Measurements from ENCODE around the gene TRIO. TPM values are rescaled to one million over a fixed set of nuclear protein-coding genes. Genes with fewer than 3 reads are reported as not detected.
A peak's percentile ranks its signal among the peaks of the same experiment; 100 is the strongest.

The TRIO gene
- total and polyA plus RNA-seq, 11 donors, result 35.2 to 99.1 (median 58.4) TPM

DNA sequence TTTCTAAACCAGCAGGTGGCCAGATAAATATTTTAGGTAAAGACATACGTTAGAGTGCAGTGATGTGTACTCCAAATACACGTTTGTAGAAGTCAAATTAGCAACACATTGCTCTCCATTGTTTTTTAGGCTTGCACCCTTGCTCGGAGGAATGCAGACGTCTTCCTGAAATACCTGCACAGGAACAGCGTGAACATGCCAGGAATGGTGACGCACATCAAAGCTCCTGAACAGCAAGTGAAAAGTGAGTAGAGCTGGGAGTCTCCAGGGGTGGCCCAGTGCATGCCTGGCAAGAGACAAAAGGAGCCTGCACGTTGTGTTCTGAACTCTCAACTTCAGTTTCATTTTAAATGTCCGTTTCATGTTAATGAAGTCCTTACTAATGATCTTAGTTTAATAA is 231.0 kb downstream of the TRIO start:
- no peak for DNase-seq
- no peaks in the 10 kb centered on the region for H3K9me3 ChIP-seq
- H3K36me3 ChIP-seq, result peaks cover 2 to 100% (median 97%) of the 10 kb centered on the region in 9 donors
- no peaks in the 10 kb centered on the region for H3K27me3 ChIP-seq
- no peak for TF ChIP-seq POLR2A (IDR thresholded peaks at IDR 0.05)
- TF ChIP-seq CTCF (IDR thresholded peaks at IDR 0.05), result no peak
- no peak overlapping the region for H3K27ac ChIP-seq
- WGBS, 4 donors, result 80 to 86% (median 85%) methylated on average over 8 of the region's 8 CpGs
- ATAC-seq, result no peak
- peaks cover 0 to 4% (median 0%) of the 10 kb centered on the region in 12 donors for H3K4me1 ChIP-seq
- intact Hi-C loops (cut with DNase I), result no loop called here
- no peak overlapping the region for H3K4me3 ChIP-seq

- WGBS, 4 donors, result 85 to 92% (median 87%) methylated on average over 3 of the region's 3 CpGs
- H3K4me1 ChIP-seq, result peaks cover 0 to 9% (median 0%) of the 10 kb centered on the region in 12 donors
- intact Hi-C loops (cut with DNase I), result no loop called here
- H3K9me3 ChIP-seq, result no peaks in the 10 kb centered on the region
- ATAC-seq, result no peak
- no peak overlapping the region for H3K27ac ChIP-seq
- no peak for TF ChIP-seq POLR2A (IDR thresholded peaks at IDR 0.05)
- no peak for TF ChIP-seq CTCF (IDR thresholded peaks at IDR 0.05)
- peaks cover 0 to 100% (median 97%) of the 10 kb centered on the region in 9 donors for H3K36me3 ChIP-seq
- no peak for DNase-seq
- no peaks in the 10 kb centered on the region for H3K27me3 ChIP-seq
- no peak overlapping the region for H3K4me3 ChIP-seq
Observed at GRCh38 chr5:14376789-14377188, 233.6 kb downstream of the TRIO start.

DNA sequence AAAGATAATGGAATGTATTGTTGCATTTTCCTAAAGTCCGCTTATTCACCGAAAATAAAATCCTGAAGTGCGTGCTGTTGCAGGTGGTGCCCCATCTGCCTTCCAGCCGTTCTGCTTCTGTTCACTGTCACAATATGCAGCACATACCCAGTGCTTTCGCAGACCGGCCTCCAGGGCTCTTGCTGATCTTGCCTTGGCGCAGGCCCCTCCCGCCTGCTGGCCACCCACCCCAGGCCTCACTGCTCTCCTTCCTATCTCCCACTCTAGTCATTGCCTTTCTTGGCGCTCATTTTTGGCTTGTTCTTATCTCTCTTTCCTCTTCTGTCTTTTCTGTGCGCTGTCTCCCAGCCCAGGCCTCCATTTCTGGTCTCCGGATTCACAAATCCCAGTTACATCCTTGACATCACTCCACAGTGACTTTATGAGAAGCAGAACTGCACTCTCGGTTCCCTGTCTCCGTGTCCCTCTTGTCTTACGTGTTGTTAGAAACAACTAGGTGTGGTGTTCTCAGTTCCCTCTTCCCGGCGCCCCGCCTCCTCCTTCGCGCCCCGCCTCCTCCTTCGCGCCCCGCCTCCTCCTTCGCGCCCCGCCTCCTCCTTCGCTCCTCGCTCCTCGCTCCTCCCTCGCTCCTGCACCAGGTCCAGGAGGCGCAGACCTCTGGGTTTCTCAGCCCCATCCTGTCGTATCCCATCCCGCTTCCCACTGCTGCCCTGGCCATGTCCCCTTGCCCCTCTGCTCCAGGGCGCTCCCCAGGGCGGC is 236.8 kb downstream of the TRIO start:
- TF ChIP-seq POLR2A (IDR thresholded peaks at IDR 0.05) (no peak), CTCF (IDR thresholded peaks at IDR 0.05) (no peak)
- Histone ChIP-seq H3K27ac (no peak overlapping the region), H3K4me3 (no peak overlapping the region), H3K27me3 (no peaks in the 10 kb centered on the region), H3K4me1 (peaks cover 0 to 5% (median 0%) of the 10 kb centered on the region in 12 donors), H3K36me3 (peaks cover 0 to 100% (median 94%) of the 10 kb centered on the region in 9 donors), H3K9me3 (no peaks in the 10 kb centered on the region)
- ATAC-seq (peak in 2 of 4 donors; percentile 18 to 36), DNase-seq (no peak)
- intact Hi-C loops (cut with DNase I), result no loop called here
- 82 to 89% (median 86%) methylated on average over 34 to 35 of the region's 35 CpGs for WGBS, 4 donors

DNA sequence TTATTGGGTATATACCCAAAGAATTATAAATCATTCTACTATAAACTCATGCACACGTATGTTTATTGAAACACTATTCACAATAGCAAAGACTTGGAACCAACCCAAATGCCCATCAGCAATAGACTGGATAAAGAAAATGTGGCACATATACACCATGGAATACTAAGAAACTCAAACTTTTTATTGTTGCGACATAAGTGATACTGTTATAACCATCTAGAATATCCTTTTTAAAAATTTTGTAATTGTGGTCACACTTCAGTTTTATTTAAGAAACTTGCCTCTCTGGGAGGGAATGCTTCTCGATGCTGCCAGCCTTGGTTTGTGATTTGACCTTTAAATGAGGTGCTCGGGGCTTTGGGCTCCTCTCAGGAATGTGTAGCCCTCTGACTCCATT is 237.6 kb downstream of the TRIO start:
- Histone ChIP-seq H3K4me1 (peaks cover 0 to 5% (median 0%) of the 10 kb centered on the region in 12 donors), H3K36me3 (peaks cover 0 to 100% (median 96%) of the 10 kb centered on the region in 9 donors), H3K4me3 (no peak overlapping the region), H3K27ac (no peak overlapping the region), H3K9me3 (no peaks in the 10 kb centered on the region), H3K27me3 (no peaks in the 10 kb centered on the region)
- TF ChIP-seq POLR2A (IDR thresholded peaks at IDR 0.05), result no peak
- no peak for TF ChIP-seq CTCF (IDR thresholded peaks at IDR 0.05)
- WGBS, 4 donors, result 66 to 89% (median 83%) methylated on average over 4 of the region's 4 CpGs
- DNase-seq (no peak), ATAC-seq (no peak)
- intact Hi-C loops (cut with DNase I), result no loop called here
